HCT116 (cell line): ENCODE measurements around the gene MICALL1. TPM values are rescaled to one million over a fixed set of nuclear protein-coding genes. Genes with fewer than 3 reads are reported as not detected.

Experiments
- ATAC-seq: fragments of 200-7000 bp; cut with Tn5 transposase; 2 replicates; pipeline ENCODE4 v1.9.1; 2020; ENCODE audit warnings: mild to moderate bottlenecking, moderate library complexity
- BruUV-seq: library from RNA; stranded (reverse); fragments of 400-500 nt; replicated peaks from 2 replicates; lab custom pipeline; 2021; lab: Mats Ljungman, UMichigan
- CTCF ChIA-PET: fragments of 300-600 bp; sonication (Branson Sonifier 250); formaldehyde crosslinking; loops from one replicate; lab custom pipeline; 2021; ENCODE audit warnings: antibody characterized with exemption; lab: Charles Lee
- POLR2A ChIA-PET: fragments of 300-600, 350-600 bp; sonication (Branson Sonifier 250); formaldehyde crosslinking; loops from one replicate; lab custom pipeline; 2021; ENCODE audit warnings: antibody characterized with exemption; lab: Charles Lee
- RAD21 ChIA-PET, 2 experiments: fragments of 300-600 bp; sonication (Branson Sonifier 250); formaldehyde crosslinking; loops; one replicate each; lab custom pipeline; 2023; ENCODE audit warnings: low total read pairs in 2 of 2; ENCODE audit not compliant: uncharacterized antibody in 2 of 2, unreplicated experiment in 2 of 2, low non-redundant PET in 1 of 2; lab: Charles Lee
- DNase-seq: peaks from one replicate; pipeline ENCODE4 v3.0.0-alpha.2; 2010; ENCODE audit warnings: low read depth, low spot score
- H2AFZ ChIP-seq: fragments of 200-600 bp; shearing (Covaris generic), sonication (generic); 2 replicates; pipeline ENCODE4 v1.6.1; 2017; ENCODE audit warnings: low read depth, mixed run types, mixed read lengths, antibody characterized with exemption, low read length; ENCODE audit not compliant: poor library complexity, severe bottlenecking
- H3K27ac ChIP-seq: 2 replicates; pipeline ENCODE4 v1.5.1; 2012; ENCODE audit warnings: low read depth, low read length
- H3K27me3 ChIP-seq: fragments of 200-600 bp; sonication (generic); 2 replicates; pipeline ENCODE4 v1.6.1; 2016; ENCODE audit warnings: mixed run types, low read length, mixed read lengths; ENCODE audit not compliant: insufficient read depth
- H3K36me3 ChIP-seq, 2 experiments: fragments of 200-500 bp in 1 of 2; fragments of 200-600 bp in 1 of 2; sonication (Bioruptor generic) in 1 of 2; sonication (generic) in 1 of 2; 2 replicates each; pipeline versions ENCODE4 v1.5.1 to v1.6.1; 2014 to 2016; ENCODE audit warnings: low read length in 2 of 2, inconsistent platforms in 1 of 2, mixed read lengths in 1 of 2, mixed run types in 1 of 2; ENCODE audit not compliant: insufficient read depth in 2 of 2, control insufficient read depth in 1 of 2
- H3K4me1 ChIP-seq, 2 experiments: fragments of 200-600 bp in 1 of 2; sonication (generic) in 1 of 2; 2 replicates each; pipeline versions ENCODE4 v1.5.1 to v1.6.1; 2012 to 2017; ENCODE audit warnings: low read length in 2 of 2, inconsistent platforms in 1 of 2, mild to moderate bottlenecking in 1 of 2, mixed read lengths in 1 of 2, mixed run types in 1 of 2, moderate library complexity in 1 of 2; ENCODE audit not compliant: insufficient read depth in 2 of 2, control insufficient read depth in 1 of 2
- H3K4me2 ChIP-seq: fragments of 200-600 bp; sonication (generic); 2 replicates; pipeline ENCODE4 v1.6.1; 2017; ENCODE audit warnings: mixed run types, low read length, mixed read lengths
- H3K4me3 ChIP-seq, 2 experiments: fragments of 200-600 bp in 1 of 2; sonication (generic) in 1 of 2; replicated peaks in 1 of 2; 2 replicates each; pipeline ENCODE4 v1.5.1; 2011 to 2016; ENCODE audit warnings: low read length in 2 of 2, control low read depth in 1 of 2, low read depth in 1 of 2, mild to moderate bottlenecking in 1 of 2, mixed read lengths in 1 of 2, mixed run types in 1 of 2
- H3K79me2 ChIP-seq: fragments of 200-600 bp; sonication (generic); 2 replicates; pipeline ENCODE4 v1.6.1; 2017; ENCODE audit warnings: mild to moderate bottlenecking, mixed run types, low read length, moderate library complexity, mixed read lengths; ENCODE audit not compliant: insufficient read depth
- H3K9ac ChIP-seq: fragments of 200-600 bp; sonication (generic); 2 replicates; pipeline ENCODE4 v1.6.1; 2016; ENCODE audit warnings: low read length, mixed read lengths
- H3K9me2 ChIP-seq: fragments of 200-600 bp; sonication (generic), shearing (Covaris generic); 2 replicates; pipeline ENCODE4 v1.6.1; 2017; ENCODE audit warnings: mixed run types, mild to moderate bottlenecking, moderate library complexity; ENCODE audit not compliant: insufficient read depth
- H3K9me3 ChIP-seq, 2 experiments: fragments of 200-500 bp in 1 of 2; fragments of 200-600 bp in 1 of 2; sonication (Bioruptor generic) in 1 of 2; sonication (generic) in 1 of 2; 2 replicates each; pipeline ENCODE4 v1.6.1; 2014 to 2017; ENCODE audit warnings: low read length in 2 of 2, mixed read lengths in 2 of 2, inconsistent platforms in 1 of 2, low read depth in 1 of 2, mild to moderate bottlenecking in 1 of 2, mixed run types in 1 of 2, moderate library complexity in 1 of 2; ENCODE audit not compliant: control insufficient read depth in 1 of 2, insufficient read depth in 1 of 2
- H4K20me1 ChIP-seq: fragments of 200-600 bp; sonication (generic), shearing (Covaris generic); 2 replicates; pipeline ENCODE4 v1.6.1; 2017; ENCODE audit warnings: mixed run types, mild to moderate bottlenecking, moderate library complexity; ENCODE audit not compliant: insufficient read depth
- EZH2phosphoT487 ChIP-seq: fragments of 200-600 bp; IDR thresholded peaks from 2 replicates; pipeline ENCODE4 v1.6.1; 2018; ENCODE audit warnings: antibody characterized with exemption, borderline replicate concordance
- JUND ChIP-seq: IDR thresholded peaks from 2 replicates; pipeline ENCODE4 v1.6.1; 2012
- POLR2A ChIP-seq: IDR thresholded peaks from 2 replicates; pipeline ENCODE4 v1.7.0; 2011; ENCODE audit warnings: borderline replicate concordance; ENCODE audit not compliant: insufficient read depth, insufficient read length; ENCODE audit errors: extremely low read depth
- RAD21 ChIP-seq: IDR thresholded peaks from 2 replicates; pipeline ENCODE4 v1.6.1; 2012; ENCODE audit warnings: low read depth, mild to moderate bottlenecking
- SP1 ChIP-seq: IDR thresholded peaks from 2 replicates; pipeline ENCODE4 v1.6.1; 2012; ENCODE audit warnings: low read depth
- SRF ChIP-seq: IDR thresholded peaks from 2 replicates; pipeline ENCODE4 v1.6.1; 2012; ENCODE audit warnings: low read depth
- ZFX ChIP-seq: fragments of 450-650 bp; IDR thresholded peaks from 2 replicates; pipeline ENCODE4 v1.6.1; 2017
- ZNF274 ChIP-seq: fragments of 200-500 bp; sonication (Bioruptor generic); IDR thresholded peaks from 2 replicates; pipeline ENCODE4 v1.6.1; 2014; ENCODE audit warnings: mild to moderate bottlenecking, low read depth, low read length, inconsistent platforms
- intact Hi-C: fragments of 100-400 bp; cut with micrococcal nuclease; formaldehyde crosslinking; loops from 2 replicates; pipeline ENCODE4 v1.10.0; 2022
- total RNA-seq: library from RNA; stranded (reverse); gene quantifications from one replicate; pipeline ENCODE4 v1.2.1, GENCODE V29; 2021; ENCODE audit not compliant: unreplicated experiment
- TF ChIP-seq, protein P1 (sequence below): IDR thresholded peaks from 2 replicates; pipeline ENCODE4 v1.6.1; 2012
- TF ChIP-seq, protein P2 (sequence below): IDR thresholded peaks from 2 replicates; pipeline ENCODE4 v1.6.1; 2012; ENCODE audit warnings: low read depth
- TF ChIP-seq, protein P3 (sequence below): IDR thresholded peaks from 2 replicates; pipeline ENCODE4 v1.6.1; 2012

MICALL1 gene
- total RNA-seq, 1 experiment from 2014 or later: 35.2 TPM

DNA sequence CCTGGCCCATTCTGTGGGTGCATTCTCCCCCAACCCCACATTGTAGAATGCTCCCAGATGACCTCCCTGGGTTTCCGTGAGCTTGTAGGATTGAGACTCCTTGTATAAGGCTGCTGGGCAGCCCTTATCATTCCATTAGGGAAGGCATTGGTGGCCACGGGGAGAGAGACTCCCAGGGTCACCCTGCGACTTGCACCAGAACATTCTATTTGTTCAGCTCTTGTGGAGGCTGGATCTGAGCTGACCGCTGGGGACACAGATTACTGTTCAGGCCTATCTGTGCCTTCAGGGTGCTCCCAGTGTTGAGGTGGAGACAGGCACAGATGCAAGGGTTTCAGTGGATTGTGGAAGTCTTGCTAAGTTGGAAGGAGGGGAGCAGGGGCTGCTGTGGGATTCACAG lies 17.8 kb downstream of the MICALL1 start:
- Histone ChIP-seq H3K9ac (no peak overlapping the region), H3K36me3 (peaks cover 10 to 23% of the 10 kb centered on the region in 2 experiments; a peak in 3 of 4 replicates), H3K9me3 (no peaks in the 10 kb centered on the region), H3K27me3 (no peaks in the 10 kb centered on the region), H3K27ac (no peak overlapping the region), H4K20me1 (no peaks in the 10 kb centered on the region), H3K4me3 (no peak overlapping the region), H3K4me2 (no peak overlapping the region)
- ChIA-PET POLR2A (no interaction called here), RAD21 (no interaction called here), CTCF (no interaction called here)
- no peak for DNase-seq
- TF ChIP-seq, protein P1, sequence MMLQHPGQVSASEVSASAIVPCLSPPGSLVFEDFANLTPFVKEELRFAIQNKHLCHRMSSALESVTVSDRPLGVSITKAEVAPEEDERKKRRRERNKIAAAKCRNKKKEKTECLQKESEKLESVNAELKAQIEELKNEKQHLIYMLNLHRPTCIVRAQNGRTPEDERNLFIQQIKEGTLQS: no peak
- TF ChIP-seq EZH2phosphoT487: no peak
- TF ChIP-seq ZFX: no peak
- TF ChIP-seq, protein P2, sequence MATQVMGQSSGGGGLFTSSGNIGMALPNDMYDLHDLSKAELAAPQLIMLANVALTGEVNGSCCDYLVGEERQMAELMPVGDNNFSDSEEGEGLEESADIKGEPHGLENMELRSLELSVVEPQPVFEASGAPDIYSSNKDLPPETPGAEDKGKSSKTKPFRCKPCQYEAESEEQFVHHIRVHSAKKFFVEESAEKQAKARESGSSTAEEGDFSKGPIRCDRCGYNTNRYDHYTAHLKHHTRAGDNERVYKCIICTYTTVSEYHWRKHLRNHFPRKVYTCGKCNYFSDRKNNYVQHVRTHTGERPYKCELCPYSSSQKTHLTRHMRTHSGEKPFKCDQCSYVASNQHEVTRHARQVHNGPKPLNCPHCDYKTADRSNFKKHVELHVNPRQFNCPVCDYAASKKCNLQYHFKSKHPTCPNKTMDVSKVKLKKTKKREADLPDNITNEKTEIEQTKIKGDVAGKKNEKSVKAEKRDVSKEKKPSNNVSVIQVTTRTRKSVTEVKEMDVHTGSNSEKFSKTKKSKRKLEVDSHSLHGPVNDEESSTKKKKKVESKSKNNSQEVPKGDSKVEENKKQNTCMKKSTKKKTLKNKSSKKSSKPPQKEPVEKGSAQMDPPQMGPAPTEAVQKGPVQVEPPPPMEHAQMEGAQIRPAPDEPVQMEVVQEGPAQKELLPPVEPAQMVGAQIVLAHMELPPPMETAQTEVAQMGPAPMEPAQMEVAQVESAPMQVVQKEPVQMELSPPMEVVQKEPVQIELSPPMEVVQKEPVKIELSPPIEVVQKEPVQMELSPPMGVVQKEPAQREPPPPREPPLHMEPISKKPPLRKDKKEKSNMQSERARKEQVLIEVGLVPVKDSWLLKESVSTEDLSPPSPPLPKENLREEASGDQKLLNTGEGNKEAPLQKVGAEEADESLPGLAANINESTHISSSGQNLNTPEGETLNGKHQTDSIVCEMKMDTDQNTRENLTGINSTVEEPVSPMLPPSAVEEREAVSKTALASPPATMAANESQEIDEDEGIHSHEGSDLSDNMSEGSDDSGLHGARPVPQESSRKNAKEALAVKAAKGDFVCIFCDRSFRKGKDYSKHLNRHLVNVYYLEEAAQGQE: no peak
- no peak for TF ChIP-seq JUND
- no peak for TF ChIP-seq RAD21
- TF ChIP-seq, protein P3, sequence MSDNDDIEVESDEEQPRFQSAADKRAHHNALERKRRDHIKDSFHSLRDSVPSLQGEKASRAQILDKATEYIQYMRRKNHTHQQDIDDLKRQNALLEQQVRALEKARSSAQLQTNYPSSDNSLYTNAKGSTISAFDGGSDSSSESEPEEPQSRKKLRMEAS: no peak
- TF ChIP-seq ZNF274: no peak
- TF ChIP-seq SRF: no peak
- no peak for TF ChIP-seq SP1
- TF ChIP-seq POLR2A: no peak
- TF ChIP-seq, all 23 proteins: peak for 0
- Histone ChIP-seq H3K79me2 (no peaks in the 10 kb centered on the region), H2AFZ (no peak overlapping the region), H3K9me2 (no peaks in the 10 kb centered on the region), H3K4me1 (no peaks in the 10 kb centered on the region)
- no peak for ATAC-seq
- intact Hi-C loops: no loop called here
- no TSS peak for BruUV-seq
